Parietal lobe (tissue), 1 donor: ENCODE measurements around the gene PDZD8. TPM values are rescaled to one million over a fixed set of nuclear protein-coding genes. Genes with fewer than 3 reads are reported as not detected.

Source experiments
- total RNA-seq: library from RNA; depleted of rRNA; stranded (reverse); fragments of >200 nt; gene quantifications from one replicate; pipeline ENCODE4 v1.2.3, GENCODE V29; 2014

The PDZD8 gene
- total RNA-seq, result 30.4 TPM

DNA sequence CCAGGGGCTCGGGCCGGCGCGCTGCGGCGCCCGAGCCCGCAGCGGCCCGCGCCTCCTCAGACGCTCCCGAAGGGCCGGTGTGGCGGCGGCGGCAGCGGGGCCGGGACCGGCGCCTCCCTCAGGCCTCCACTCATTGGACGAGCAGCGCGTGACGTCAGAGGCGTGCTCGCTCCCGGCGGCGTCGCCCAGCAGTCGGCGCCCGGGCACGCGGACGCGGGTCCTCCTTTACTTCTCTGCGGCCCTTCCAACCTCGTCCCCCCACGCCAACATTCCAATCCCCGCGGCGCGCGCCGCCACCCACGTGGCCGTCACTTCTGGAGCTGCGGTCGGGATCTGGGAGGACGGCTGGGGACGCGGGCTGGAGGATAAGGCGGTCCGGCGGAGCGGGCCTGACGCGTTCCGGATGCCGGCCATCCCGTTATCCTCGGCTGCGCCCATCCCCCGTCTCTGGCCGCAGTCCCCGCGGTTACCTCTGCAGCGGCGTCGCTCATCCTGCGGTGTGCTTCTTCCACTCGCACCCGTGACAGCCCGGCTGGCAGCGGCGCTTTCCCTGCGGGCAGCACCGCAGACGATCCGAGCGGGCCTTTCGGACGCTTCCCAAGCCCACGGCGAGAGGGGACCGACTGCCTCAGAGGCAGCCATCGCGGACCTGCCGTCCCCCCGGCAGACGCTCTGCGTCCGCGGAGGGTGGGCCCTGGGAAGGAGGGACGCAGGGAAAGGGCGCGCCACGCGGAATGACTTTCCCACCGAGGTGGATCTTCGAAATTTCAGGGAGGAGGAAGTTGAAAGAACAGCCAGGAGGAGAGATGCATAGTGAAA lies at the start of gene PDZD8:
PDZD8 (minus strand) TSS at position 81 of the 819 bp plus-strand sequence. CDS start 213 bp downstream, outside the sequence.

GRCh38 chr10:117240621-117241529 lies 134.4 kb downstream of the PDZD8 start, which contains the start of gene SLC18A2:
Gene SLC18A2, plus strand, starts transcription at chr10:117241114. Its CDS starts 580 bp downstream, at chr10:117241694.

Other genes starting within 250 kb of the PDZD8 start
- gene VAX1, start 237.2 kb downstream of the PDZD8 start, total RNA-seq, result 2.5 TPM
- gene KCNK18, start 178.0 kb downstream of the PDZD8 start, total RNA-seq, result not detected
- 0.31 TPM for gene SLC18A2, start 134.3 kb downstream of the PDZD8 start, total RNA-seq
- gene EMX2, start 167.3 kb upstream of the PDZD8 start, total RNA-seq, result 3.1 TPM